Heart right ventricle (tissue), 16 donors: Measurements from ENCODE around the gene AHNAK. TPM values are rescaled to one million over a fixed set of nuclear protein-coding genes. Genes with fewer than 3 reads are reported as not detected.

Source experiments
- ATAC-seq, 8 donors: fragments of 200-7000 bp; cut with Tn5 transposase; one replicate each; pipeline ENCODE4 v1.9.1; 2020; ENCODE audit warnings: mild to moderate bottlenecking in 8 of 8, moderate library complexity in 8 of 8, moderate number of reproducible peaks in 1 of 8
- DNase-seq, 2 donors: peaks; one replicate each; pipeline ENCODE4 v3.0.0-alpha.2; 2020
- H3K27ac ChIP-seq, 10 donors: fragments of 200-600 bp; sonication (generic) in 2 of 10; one replicate each; pipeline versions ENCODE4 v1.5.0 to v1.8.0; 2020 to 2022; ENCODE audit warnings: mild to moderate bottlenecking in 3 of 10
- H3K27me3 ChIP-seq, 7 donors: fragments of 200-600 bp; one replicate each; pipeline ENCODE4 v1.8.0; 2021 to 2022; ENCODE audit warnings: mild to moderate bottlenecking in 2 of 7
- H3K36me3 ChIP-seq, 9 donors: fragments of 200-600 bp; sonication (generic) in 1 of 9; one replicate each; pipeline versions ENCODE4 v1.5.0 to v1.8.0; 2020 to 2022; ENCODE audit warnings: mild to moderate bottlenecking in 2 of 9
- H3K4me1 ChIP-seq, 9 donors: fragments of 200-600 bp; sonication (generic) in 1 of 9; one replicate each; pipeline versions ENCODE4 v1.5.0 to v1.8.0; 2020 to 2022; ENCODE audit warnings: mild to moderate bottlenecking in 4 of 9
- H3K4me3 ChIP-seq, 10 donors: fragments of 200-600 bp; sonication (generic) in 2 of 10; one replicate each; pipeline versions ENCODE4 v1.5.0 to v1.8.0; 2020 to 2022; ENCODE audit warnings: mild to moderate bottlenecking in 7 of 10, moderate library complexity in 2 of 10
- H3K9me3 ChIP-seq, 11 donors: fragments of 200-600 bp in 10 of 11; sonication (generic) in 2 of 11; one replicate each; pipeline versions ENCODE4 v1.5.0 to v1.8.0; 2013 to 2022; ENCODE audit warnings: mild to moderate bottlenecking in 2 of 11, control low read depth in 1 of 11, moderate library complexity in 1 of 11
- CTCF ChIP-seq, 9 donors: fragments of 200-600 bp; sonication (generic) in 2 of 9; IDR thresholded peaks; one replicate each; pipeline versions ENCODE4 v1.5.0 to v1.8.0; 2021 to 2022; ENCODE audit warnings: antibody characterized with exemption in 9 of 9, mild to moderate bottlenecking in 5 of 9, moderate library complexity in 1 of 9
- WGBS, 2 donors: extraction: QIAGEN DNeasy Blood & Tissue Kit; methylation state at CpG; one replicate each; pipeline ENCODE4 v1.1.7; 2013; ENCODE audit warnings: inconsistent platforms in 1 of 2; 5-methylcytosine and 5-hydroxymethylcytosine counted together
- intact Hi-C, 10 donors: fragments of 100-400 bp; cut with DNase I; formaldehyde crosslinking; loops; one replicate each; pipeline versions ENCODE4 v1.11.1 to v1.14.2; 2022
- polyA plus RNA-seq, 2 donors: library from polyadenylated mRNA; stranded (reverse); fragments of 200-250 nt; gene quantifications; one replicate each; pipeline ENCODE4 v1.2.3, GENCODE V29; 2013
- total RNA-seq, 10 donors: library from RNA; stranded (reverse); fragmentation: NEBNext Ultra II Directional in 3 of 10; extraction: Animal tissue kit (Norgen Biotek cat#: 25700) in 3 of 10; gene quantifications; one replicate each; pipeline versions ENCODE4 v1.2.1 to v1.2.4, GENCODE V29; 2021 to 2023
- donor health status: Arrhythmogenic right ventricular cardiomyopathy.
- donor health status: ischemic (EF 13 %, LVEDD 7.1; RV severe dilation, severe dysfunction).
- donor health status: healthy with polysubstance abuse.
- donor health status: DM: no; HTN: yes; CAD: no.
- donor health status: DM: no; HTN: no; CAD: no.
- donor health status: ischemic (EF 25% LVEDD 6.9; RV normal size, moderate dysfunction).
- donor health status: ischemic (EF 25% LVEDD 5.7; RV mildly dilated, moderate dysfunction).
- donor health status: healthy.
- donor health status: DM: yes; HTN: yes; CAD: no.
- donor health status: Ischemic cardiomyopathy.
- donor health status: ischemic (EF 35%, LVEDD 5.7; RV mildly dilated, moderate dysfunction).
- donor health status: nonischemic (EF 11% LVEDD 7.7; RV severe dilation, severe dysfunction).
- donor health status: DM: yes; HTN: yes; CAD: no.
- donor health status: PGD.
- donor health status: ischemic (EF 29% LVEDD 5.4; RV normal size, mild dysfunction).
- donor health status: nonischemic (EF 23%, LVEDD 6.1; RV moderate dilation, normal function).

The AHNAK gene
- total and polyA plus RNA-seq, 12 donors: 101 to 447 (median 366) TPM

GRCh38 chr11:62411524-62411923, 135.1 kb downstream of the AHNAK start:
- WGBS, 2 donors: 84 to 86% methylated on average over 5 of the region's 5 CpGs
- intact Hi-C loops: loop anchor here in 1 of 10 donors (10.0 kb wide), 1 partner anchor 453 kb away; no protein-coding TSS in a partner anchor
- TF ChIP-seq CTCF (IDR thresholded peaks at IDR 0.05): no peak
- ATAC-seq: no peak
- Histone ChIP-seq H3K27me3 (no peaks in the 10 kb centered on the region), H3K4me3 (no peak overlapping the region), H3K9me3 (no peaks in the 10 kb centered on the region), H3K27ac (no peak overlapping the region), H3K36me3 (no peaks in the 10 kb centered on the region), H3K4me1 (peaks cover 0 to 3% (median 0%) of the 10 kb centered on the region in 9 donors)
- DNase-seq: no peak

- 81 to 96% methylated on average over 8 of the region's 8 CpGs for WGBS, 2 donors
- TF ChIP-seq CTCF (IDR thresholded peaks at IDR 0.05): no peak
- H3K27me3 ChIP-seq: no peaks in the 10 kb centered on the region
- DNase-seq (no peak), ATAC-seq (no peak)
- H3K27ac ChIP-seq: no peak overlapping the region
- H3K36me3 ChIP-seq: no peaks in the 10 kb centered on the region
- H3K4me1 ChIP-seq: peaks cover 0 to 9% (median 0%) of the 10 kb centered on the region in 9 donors
- H3K9me3 ChIP-seq: no peaks in the 10 kb centered on the region
- intact Hi-C loops: loop anchor here in 1 of 10 donors (10.0 kb wide), 1 partner anchor 454 kb away; no protein-coding TSS in a partner anchor
- H3K4me3 ChIP-seq: no peak overlapping the region
These were observed 135.6 kb downstream of the AHNAK start for GRCh38 chr11:62410972-62411371.

GRCh38 chr11:62409831-62410230, 136.8 kb downstream of the AHNAK start:
- H3K9me3 ChIP-seq: no peaks in the 10 kb centered on the region
- 86 to 87% methylated on average over 8 of the region's 8 CpGs for WGBS, 2 donors

GRCh38 chr11:62406034-62406433, 140.6 kb downstream of the AHNAK start:
- intact Hi-C loops: no loop called here
- Histone ChIP-seq H3K9me3 (no peaks in the 10 kb centered on the region), H3K4me3 (no peak overlapping the region), H3K4me1 (peaks cover 10 to 30% (median 21%) of the 10 kb centered on the region in 9 donors), H3K27me3 (no peaks in the 10 kb centered on the region), H3K27ac (peak overlapping the region in 1 of 10 donors; percentile 5), H3K36me3 (no peaks in the 10 kb centered on the region)
- WGBS, 2 donors: 58 to 72% methylated on average over 4 of the region's 4 CpGs
- no peak for TF ChIP-seq CTCF (IDR thresholded peaks at IDR 0.05)
- ATAC-seq (no peak), DNase-seq (no peak)

More at GRCh38 chr11:62409831-62410230, 136.8 kb downstream of the AHNAK start:
- no peak for DNase-seq
- intact Hi-C loops: loop anchor here in 1 of 10 donors (10.0 kb wide), 1 partner anchor 455 kb away; no protein-coding TSS in a partner anchor
- Histone ChIP-seq H3K4me1 (peaks cover 0 to 13% (median 0%) of the 10 kb centered on the region in 9 donors), H3K27ac (no peak overlapping the region), H3K27me3 (no peaks in the 10 kb centered on the region), H3K4me3 (no peak overlapping the region), H3K36me3 (no peaks in the 10 kb centered on the region)
- no peak for ATAC-seq
- no peak for TF ChIP-seq CTCF (IDR thresholded peaks at IDR 0.05)
